Activated CD8-positive, alpha-beta memory T cell treated with anti-CD3 and anti-CD28 coated beads, Interleukin-2, amount 10 ng/mL, durations not matched to agents 7 days and 5 days (primary cell): ENCODE results near the gene NEU2. TPM values are rescaled to one million over a fixed set of nuclear protein-coding genes. Genes with fewer than 3 reads are reported as not detected.
A peak's percentile ranks its signal among the peaks of the same experiment; 100 is the strongest.

Experiments used
- ATAC-seq: fragments of 150-1000 bp; cut with Tn5 transposase; one replicate; pipeline ENCODE4 v1.10.0; 2021; ENCODE audit warnings: moderate library complexity
- CTCF ChIA-PET: fragments of 350-600 bp; sonication (Branson Sonifier 250); formaldehyde crosslinking; loops from one replicate; lab custom pipeline; 2021; ENCODE audit warnings: antibody characterized with exemption; lab: Charles Lee
- DNase-seq: peaks from one replicate; pipeline ENCODE4 v3.0.0-alpha.2; 2020
- H3K27ac Mint-ChIP-seq: one replicate; pipeline ENCODE4 v1.8.0; 2021; ENCODE audit warnings: mild to moderate bottlenecking, mixed read lengths
- H3K27me3 Mint-ChIP-seq: one replicate; pipeline ENCODE4 v1.8.0; 2021; ENCODE audit warnings: mixed read lengths
- H3K36me3 Mint-ChIP-seq: one replicate; pipeline ENCODE4 v1.8.0; 2021; ENCODE audit warnings: mild to moderate bottlenecking, mixed read lengths
- H3K4me1 Mint-ChIP-seq: one replicate; pipeline ENCODE4 v1.8.0; 2021; ENCODE audit warnings: mixed read lengths
- H3K4me3 Mint-ChIP-seq: one replicate; pipeline ENCODE4 v1.8.0; 2021; ENCODE audit warnings: mild to moderate bottlenecking, moderate library complexity, mixed read lengths
- H3K9me3 Mint-ChIP-seq: one replicate; pipeline ENCODE4 v1.8.0; 2022; ENCODE audit warnings: low read depth, mixed read lengths
- total RNA-seq, 2 experiments: library from RNA; stranded (reverse); gene quantifications; one replicate each; pipeline ENCODE4 v1.2.3, GENCODE V29; 2021

The NEU2 gene
- total RNA-seq, 2 experiments from 2014 or later, result not detected

DNA sequence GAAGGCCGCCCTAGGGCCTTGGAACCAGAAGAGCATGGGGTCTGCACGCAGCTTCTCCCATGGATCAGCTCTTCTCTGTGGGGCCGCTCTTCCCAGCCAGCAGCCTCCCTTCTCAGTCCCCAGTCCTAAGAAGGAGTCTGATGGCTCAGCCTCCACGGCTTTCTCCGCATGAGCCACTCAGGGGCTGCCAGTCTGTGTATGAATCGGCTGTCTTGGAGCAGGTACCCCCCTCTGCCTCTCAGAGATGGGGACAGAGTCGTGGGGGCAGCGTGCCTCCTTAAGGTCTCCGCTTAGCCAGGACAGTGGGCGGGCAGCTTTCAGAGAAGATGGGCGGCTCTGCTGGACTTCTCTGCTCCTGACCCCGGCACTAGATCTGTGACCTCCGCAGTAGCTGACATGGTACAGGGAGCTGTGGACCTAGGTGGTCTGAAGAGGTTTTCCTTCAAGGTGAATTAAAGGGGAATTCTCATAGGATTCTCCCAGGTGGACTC lies 49.3 kb downstream of the NEU2 start:
- H3K27ac Mint-ChIP-seq, result peak overlapping the region; percentile 94
- H3K36me3 Mint-ChIP-seq, result peaks cover 67% of the 10 kb centered on the region
- CTCF ChIA-PET, result interaction anchor here (0.9 to 9.6 kb wide), 8 partner anchors 18 to 189 kb away, joined by 3 to 71 read pairs (median 4); partner anchors contain the start of genes ATG16L1 and INPP5D
- H3K4me1 Mint-ChIP-seq, result peaks cover 88% of the 10 kb centered on the region
- peak overlapping the region; percentile 74 for H3K4me3 Mint-ChIP-seq
- H3K27me3 Mint-ChIP-seq, result no peaks in the 10 kb centered on the region
- no peak for ATAC-seq
- H3K9me3 Mint-ChIP-seq, result no peaks in the 10 kb centered on the region
- no peak for DNase-seq

GRCh38 chr2:233082222-233082930 lies 49.9 kb downstream of the NEU2 start:
- DNase-seq (no peak), ATAC-seq (peak; percentile 35)
- H3K27ac Mint-ChIP-seq, result peak overlapping the region; percentile 94
- H3K4me3 Mint-ChIP-seq, result peak overlapping the region; percentile 74
- peaks cover 91% of the 10 kb centered on the region for H3K4me1 Mint-ChIP-seq
- H3K9me3 Mint-ChIP-seq, result no peaks in the 10 kb centered on the region
- H3K27me3 Mint-ChIP-seq, result no peaks in the 10 kb centered on the region
- CTCF ChIA-PET, result interaction anchor here (0.9 to 9.6 kb wide), 10 partner anchors 12 to 188 kb away, joined by 3 to 71 read pairs (median 4); partner anchors contain the start of genes ATG16L1 and INPP5D
- H3K36me3 Mint-ChIP-seq, result peaks cover 67% of the 10 kb centered on the region

DNA sequence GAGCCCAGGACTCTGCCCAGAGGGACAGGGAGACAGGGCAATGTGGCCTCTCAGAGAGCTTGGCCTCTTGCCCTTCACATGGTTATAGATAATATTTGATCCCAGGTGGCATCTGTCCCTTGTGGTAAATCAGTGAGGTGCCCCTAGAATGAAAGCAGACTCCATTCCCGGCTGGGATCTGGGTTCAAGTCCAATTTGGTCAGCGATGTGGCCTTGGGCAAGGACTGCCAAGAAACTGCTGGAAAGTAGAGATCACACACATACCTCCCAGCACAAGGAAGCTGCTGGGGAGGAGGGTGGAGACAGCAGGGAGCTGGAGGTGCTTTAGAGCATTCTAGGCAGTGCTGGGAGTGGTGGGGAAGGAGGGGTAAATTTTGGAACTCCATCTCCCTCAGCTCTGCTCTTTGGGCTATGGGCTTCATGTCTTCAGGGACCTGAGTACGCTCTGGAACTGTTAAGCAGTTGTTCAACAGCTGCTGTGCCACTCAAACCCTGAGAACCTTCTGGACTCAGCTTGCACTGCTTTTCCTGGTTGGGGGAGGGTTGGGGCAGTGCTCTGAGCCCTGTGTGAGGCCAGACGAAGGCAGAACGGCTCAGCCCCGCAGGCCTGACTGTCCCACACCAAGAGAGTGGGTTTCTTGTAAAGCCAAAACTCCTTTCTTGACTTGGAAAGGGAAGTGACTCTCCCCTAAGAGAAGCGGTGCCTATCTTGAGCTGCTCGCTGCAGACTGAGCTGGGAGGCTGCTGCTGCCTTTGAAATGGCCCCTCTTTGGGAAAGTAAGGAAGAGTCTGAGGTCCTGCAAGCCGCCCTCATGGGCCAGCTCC lies 50.7 kb downstream of the NEU2 start:
- Mint-ChIP-seq H3K36me3 (peaks cover 68% of the 10 kb centered on the region), H3K27me3 (no peaks in the 10 kb centered on the region), H3K4me1 (peaks cover 90% of the 10 kb centered on the region), H3K9me3 (no peaks in the 10 kb centered on the region), H3K4me3 (peak overlapping the region; percentile 74), H3K27ac (peak overlapping the region; percentile 94)
- CTCF ChIA-PET, result interaction anchor here (0.9 to 9.6 kb wide), 9 partner anchors 13 to 179 kb away, joined by 3 to 71 read pairs (median 4); partner anchors contain the start of genes ATG16L1 and INPP5D
- ATAC-seq (no peak), DNase-seq (no peak)

GRCh38 chr2:233083782-233084181 lies 51.3 kb downstream of the NEU2 start:
- CTCF ChIA-PET, result interaction anchor here (1.0 to 9.6 kb wide), 4 partner anchors 13 to 30 kb away, joined by 4 to 71 read pairs (median 36); partner anchors contain the start of gene INPP5D
- DNase-seq (no peak), ATAC-seq (no peak)
- Mint-ChIP-seq H3K27ac (peak overlapping the region; percentile 94), H3K9me3 (no peaks in the 10 kb centered on the region), H3K27me3 (no peaks in the 10 kb centered on the region), H3K4me3 (peak overlapping the region; percentile 74), H3K36me3 (peaks cover 71% of the 10 kb centered on the region), H3K4me1 (peaks cover 89% of the 10 kb centered on the region)

DNA sequence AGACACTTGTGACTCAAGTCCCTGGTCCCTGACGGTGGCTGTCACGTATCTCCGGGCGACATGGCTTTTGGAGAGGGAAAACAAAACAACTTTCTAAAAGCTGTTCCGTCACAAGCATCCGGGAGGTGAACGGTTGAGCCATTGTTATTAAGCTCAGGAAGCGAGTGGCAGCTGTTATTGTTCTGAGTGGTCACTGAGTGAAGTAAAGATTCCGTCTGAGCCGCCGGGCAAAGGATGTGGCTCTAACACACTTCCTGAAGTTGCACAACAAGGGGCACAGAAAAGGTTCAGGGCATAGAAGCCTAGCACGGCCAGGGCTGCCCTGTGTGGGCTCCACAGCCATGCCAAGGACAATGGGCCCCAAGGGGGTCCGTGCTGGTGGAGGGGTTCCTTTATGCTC lies 52.0 kb downstream of the NEU2 start:
- H3K9me3 Mint-ChIP-seq, result no peaks in the 10 kb centered on the region
- peaks cover 68% of the 10 kb centered on the region for H3K36me3 Mint-ChIP-seq
- H3K4me1 Mint-ChIP-seq, result peaks cover 82% of the 10 kb centered on the region
- ATAC-seq, result peak; percentile 45
- peak overlapping the region; percentile 94 for H3K27ac Mint-ChIP-seq
- peak overlapping the region; percentile 74 for H3K4me3 Mint-ChIP-seq
- CTCF ChIA-PET, result interaction anchor here (1.2 to 9.6 kb wide), 4 partner anchors 24 to 146 kb away, joined by 3 to 45 read pairs (median 15); partner anchors contain the start of gene INPP5D
- H3K27me3 Mint-ChIP-seq, result no peaks in the 10 kb centered on the region
- DNase-seq, result peak; percentile 90

Other genes with a start within 250 kb of the NEU2 start
- 1 to 10 TPM; 1.4 to 1.8 TPM for gene SNORC, start 162.4 kb upstream of the NEU2 start, total RNA-seq
- gene NGEF, start 19.4 kb upstream of the NEU2 start, total RNA-seq, result not detected
- 100 to 1,000 TPM; 140 to 152 TPM for gene INPP5D, start 27.7 kb downstream of the NEU2 start, total RNA-seq
- gene ATG16L1, start 219.0 kb downstream of the NEU2 start, total RNA-seq, result 10 to 100 TPM; 62.8 to 63.8 TPM